Mesothelial cell of epicardium (in vitro differentiated cells): ENCODE results near the gene LRRC52. TPM values are rescaled to one million over a fixed set of nuclear protein-coding genes. Genes with fewer than 3 reads are reported as not detected.

Source experiments
- DNase-seq, 2 experiments: peaks; one replicate each; pipeline ENCODE4 v3.0.0; 2021; ENCODE audit warnings: low spot score in 2 of 2; ENCODE audit not compliant: unreplicated experiment in 2 of 2
- H3K27ac Mint-ChIP-seq: 2 replicates; pipeline ENCODE4 v1.8.0; 2021; ENCODE audit warnings: mixed read lengths
- H3K27me3 Mint-ChIP-seq: 2 replicates; pipeline ENCODE4 v1.8.0; 2021; ENCODE audit warnings: low read depth, mixed read lengths
- H3K36me3 Mint-ChIP-seq: 2 replicates; pipeline ENCODE4 v1.8.0; 2021; ENCODE audit warnings: mixed read lengths
- H3K4me1 Mint-ChIP-seq: 2 replicates; pipeline ENCODE4 v1.8.0; 2021; ENCODE audit warnings: mixed read lengths
- H3K4me3 Mint-ChIP-seq: 2 replicates; pipeline ENCODE4 v1.8.0; 2021; ENCODE audit warnings: mild to moderate bottlenecking, moderate library complexity, mixed read lengths
- H3K9me3 Mint-ChIP-seq: 2 replicates; pipeline ENCODE4 v1.8.0; 2021; ENCODE audit warnings: mixed read lengths
- total RNA-seq: library from RNA; stranded (reverse); gene quantifications from 3 replicates; pipeline ENCODE4 v1.2.1, GENCODE V29; 2021
- TF ChIP-seq, protein P1 (sequence below): fragments of 200-600 bp; sonication (generic); IDR thresholded peaks from one replicate; pipeline ENCODE4 v1.5.0; 2021; ENCODE audit warnings: antibody characterized with exemption; ENCODE audit not compliant: unreplicated experiment

Gene LRRC52
- total RNA-seq, 1 donor from 2014 or later, result not detected

DNA sequence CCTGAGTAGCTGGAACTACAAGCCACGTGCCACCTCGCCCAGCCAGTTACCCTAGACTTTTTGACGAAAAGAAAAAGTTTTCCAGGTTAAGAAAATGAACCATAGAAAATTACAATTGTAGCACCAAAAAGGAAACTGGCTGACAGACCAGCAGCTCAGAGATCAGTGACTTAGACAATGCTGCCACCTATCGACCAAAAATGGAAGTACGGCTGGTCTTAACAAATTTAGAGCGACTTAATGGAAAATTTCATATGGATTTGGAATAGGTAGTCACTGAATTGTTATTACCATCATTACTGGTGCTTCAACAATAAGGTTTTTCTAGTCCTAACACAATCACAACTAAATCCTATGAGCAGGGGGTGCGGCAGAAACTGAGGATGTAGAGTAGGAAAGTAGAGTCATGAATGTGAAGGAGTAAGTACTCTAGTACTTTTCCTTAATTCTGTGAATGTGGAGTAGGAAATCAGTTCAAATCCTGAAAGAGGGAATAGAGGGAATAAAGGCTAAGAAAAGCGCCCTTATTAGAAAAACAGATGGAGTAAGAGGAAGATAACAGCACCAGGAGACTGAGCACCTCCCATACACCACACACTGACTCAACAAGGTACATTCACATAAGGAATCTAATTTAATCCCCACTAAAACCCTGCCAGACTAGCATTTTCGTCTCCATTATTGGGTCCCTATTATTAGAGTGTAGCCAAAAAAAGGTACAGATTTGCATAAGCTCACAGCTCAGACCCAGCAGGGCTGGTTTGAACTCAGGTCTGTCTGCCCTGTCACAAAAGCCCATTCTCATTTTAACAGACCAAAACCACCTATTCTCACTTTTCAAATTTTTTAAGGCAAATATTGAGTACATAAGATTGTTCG lies 49.4 kb downstream of the LRRC52 start:
- H3K27me3 Mint-ChIP-seq, result peaks cover 29% of the 10 kb centered on the region

DNA sequence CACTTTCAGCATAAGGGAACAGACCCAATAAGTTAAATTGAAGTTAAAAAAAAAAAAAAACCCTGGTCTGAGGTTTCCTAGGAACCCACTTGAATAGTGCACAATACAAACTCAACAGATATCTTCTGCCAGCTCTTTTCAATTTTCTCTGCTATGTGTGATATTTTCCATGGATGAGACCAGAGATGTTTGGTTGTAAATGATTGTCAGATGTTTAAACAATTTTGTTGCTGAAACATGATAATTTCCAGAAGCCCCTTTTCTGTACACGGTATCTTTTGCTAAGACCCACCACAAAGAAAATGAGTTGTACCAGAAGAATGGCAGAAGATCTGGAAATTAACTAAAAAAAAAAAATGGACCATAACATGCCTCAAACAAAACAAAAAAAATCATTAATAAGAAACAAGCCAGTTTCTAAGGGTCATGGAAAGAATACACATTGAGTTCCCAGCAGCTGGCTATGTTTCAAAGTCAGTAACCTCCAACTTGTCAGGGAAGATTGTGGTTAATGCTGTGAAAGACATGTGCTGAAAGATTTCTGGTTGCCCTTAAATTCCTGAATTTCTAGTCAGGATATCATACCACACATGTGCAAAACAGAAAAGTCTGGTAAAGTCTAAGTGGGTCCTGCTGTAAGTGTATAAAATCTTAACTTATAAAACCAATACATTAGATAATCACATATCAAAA lies 51.6 kb downstream of the LRRC52 start:
- Mint-ChIP-seq H3K27me3 (peaks cover 20% of the 10 kb centered on the region), H3K9me3 (no peaks in the 10 kb centered on the region), H3K27ac (no peak overlapping the region), H3K4me1 (peaks cover 22% of the 10 kb centered on the region), H3K36me3 (no peaks in the 10 kb centered on the region), H3K4me3 (no peak overlapping the region)
- TF ChIP-seq, protein P1, sequence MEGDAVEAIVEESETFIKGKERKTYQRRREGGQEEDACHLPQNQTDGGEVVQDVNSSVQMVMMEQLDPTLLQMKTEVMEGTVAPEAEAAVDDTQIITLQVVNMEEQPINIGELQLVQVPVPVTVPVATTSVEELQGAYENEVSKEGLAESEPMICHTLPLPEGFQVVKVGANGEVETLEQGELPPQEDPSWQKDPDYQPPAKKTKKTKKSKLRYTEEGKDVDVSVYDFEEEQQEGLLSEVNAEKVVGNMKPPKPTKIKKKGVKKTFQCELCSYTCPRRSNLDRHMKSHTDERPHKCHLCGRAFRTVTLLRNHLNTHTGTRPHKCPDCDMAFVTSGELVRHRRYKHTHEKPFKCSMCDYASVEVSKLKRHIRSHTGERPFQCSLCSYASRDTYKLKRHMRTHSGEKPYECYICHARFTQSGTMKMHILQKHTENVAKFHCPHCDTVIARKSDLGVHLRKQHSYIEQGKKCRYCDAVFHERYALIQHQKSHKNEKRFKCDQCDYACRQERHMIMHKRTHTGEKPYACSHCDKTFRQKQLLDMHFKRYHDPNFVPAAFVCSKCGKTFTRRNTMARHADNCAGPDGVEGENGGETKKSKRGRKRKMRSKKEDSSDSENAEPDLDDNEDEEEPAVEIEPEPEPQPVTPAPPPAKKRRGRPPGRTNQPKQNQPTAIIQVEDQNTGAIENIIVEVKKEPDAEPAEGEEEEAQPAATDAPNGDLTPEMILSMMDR, result no peak
- DNase-seq, result no peak

More for the DNA sequence above, 49.4 kb downstream of the LRRC52 start:
- no peaks in the 10 kb centered on the region for H3K36me3 Mint-ChIP-seq
- H3K9me3 Mint-ChIP-seq, result no peaks in the 10 kb centered on the region
- peaks cover 8% of the 10 kb centered on the region for H3K4me1 Mint-ChIP-seq
- TF ChIP-seq, protein P1, result peak; percentile 99
- no peak overlapping the region for H3K4me3 Mint-ChIP-seq
- no peak overlapping the region for H3K27ac Mint-ChIP-seq
- DNase-seq, result peak; percentile 34 to 88

DNA sequence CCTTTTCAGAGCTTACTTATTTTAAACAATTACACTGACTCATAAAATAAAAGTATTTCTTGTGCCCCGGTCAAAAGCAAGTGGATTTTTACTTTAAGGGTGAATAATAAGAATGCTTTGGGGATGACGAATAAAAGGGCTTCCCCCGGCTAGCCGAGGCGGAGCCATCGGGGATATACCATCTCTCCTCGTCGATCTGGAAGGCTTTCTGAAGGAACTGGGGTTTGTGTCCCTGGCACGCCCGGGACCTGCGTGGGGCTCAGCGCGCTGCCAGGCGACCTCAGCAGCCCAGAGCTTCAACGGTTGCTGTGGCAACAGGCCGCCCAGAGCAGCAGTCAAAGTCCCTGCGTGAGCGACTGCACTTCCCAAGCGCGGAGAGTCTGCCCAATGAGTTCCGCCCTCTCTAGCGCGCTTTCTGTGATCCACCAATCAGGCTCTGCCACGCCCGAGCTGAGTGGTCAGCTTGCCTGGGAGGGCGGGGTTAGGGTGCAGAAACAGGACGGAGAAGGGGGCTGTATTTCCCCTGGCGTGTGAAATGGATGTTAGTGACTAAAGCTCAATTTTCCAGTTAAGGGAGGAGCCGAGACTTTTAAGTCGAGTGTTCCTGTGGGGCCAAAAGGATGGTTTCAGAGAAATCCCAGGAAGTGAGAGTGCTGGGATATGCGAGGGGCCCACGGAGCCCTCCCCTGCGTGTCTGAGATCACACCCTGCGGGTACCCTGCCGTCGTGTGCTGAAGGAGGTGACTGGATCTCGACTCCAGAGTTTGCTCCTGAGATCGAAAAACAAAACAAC lies 54.3 kb downstream of the LRRC52 start:
- Mint-ChIP-seq H3K27ac (peak overlapping the region; percentile 98), H3K4me1 (peaks cover 24% of the 10 kb centered on the region), H3K27me3 (peaks cover 16% of the 10 kb centered on the region), H3K9me3 (no peaks in the 10 kb centered on the region), H3K4me3 (peak overlapping the region; percentile 87), H3K36me3 (no peaks in the 10 kb centered on the region)
- TF ChIP-seq, protein P1, result no peak
- peak; percentile 92 to 94 for DNase-seq

DNA sequence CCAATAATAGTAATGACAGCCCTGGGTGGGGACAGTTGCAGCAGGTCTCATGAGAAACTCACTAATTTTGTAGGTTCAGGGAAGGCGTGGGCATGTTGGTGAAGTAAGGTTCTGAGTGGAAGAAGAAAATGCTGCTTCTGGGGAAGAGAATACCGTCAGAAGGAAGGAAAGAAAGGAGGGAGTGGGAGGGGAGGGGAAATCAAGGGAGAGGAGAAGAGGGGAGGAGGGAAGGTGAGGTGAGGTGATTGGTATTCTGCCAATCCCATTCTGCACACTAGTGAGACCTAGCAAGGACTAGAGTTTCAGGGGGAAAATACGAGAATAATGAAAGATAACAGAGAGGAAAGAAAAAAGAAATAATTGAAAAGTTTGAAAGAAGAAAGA lies 54.9 kb downstream of the LRRC52 start:
- peaks cover 10% of the 10 kb centered on the region for H3K27me3 Mint-ChIP-seq
- H3K4me3 Mint-ChIP-seq, result peak overlapping the region; percentile 87
- H3K4me1 Mint-ChIP-seq, result peaks cover 24% of the 10 kb centered on the region
- H3K36me3 Mint-ChIP-seq, result no peaks in the 10 kb centered on the region
- TF ChIP-seq, protein P1, result no peak
- H3K9me3 Mint-ChIP-seq, result no peaks in the 10 kb centered on the region
- DNase-seq, result no peak
- H3K27ac Mint-ChIP-seq, result peak overlapping the region; percentile 98

DNA sequence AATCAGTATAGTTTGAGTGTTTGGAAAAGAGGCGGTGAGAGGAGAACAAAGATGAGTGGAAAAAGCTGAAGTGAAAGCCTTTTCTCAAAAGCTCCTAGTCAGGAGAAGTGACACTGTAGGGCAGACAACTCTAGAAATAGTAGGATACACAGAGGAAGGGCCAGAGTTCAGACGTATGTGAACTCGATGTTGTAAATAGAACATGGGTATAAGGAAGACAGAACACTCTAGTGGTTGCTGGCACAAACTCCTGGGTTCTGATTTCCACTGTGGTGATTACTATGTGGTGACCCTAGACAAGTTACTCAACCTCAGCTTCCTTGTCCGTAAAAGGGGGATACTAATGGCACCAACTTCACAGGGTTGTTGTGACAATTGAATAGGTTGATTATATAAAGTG lies 57.0 kb downstream of the LRRC52 start:
- Mint-ChIP-seq H3K27me3 (no peaks in the 10 kb centered on the region), H3K27ac (no peak overlapping the region), H3K9me3 (no peaks in the 10 kb centered on the region), H3K36me3 (no peaks in the 10 kb centered on the region), H3K4me3 (no peak overlapping the region), H3K4me1 (peaks cover 24% of the 10 kb centered on the region)
- TF ChIP-seq, protein P1, result no peak
- DNase-seq, result no peak
